Hematopoietic multipotent progenitor cell treated with erythropoietin and hydrocortisone succinate and interleukin-3 and kit ligand, for 17 days (in vitro differentiated cells): ENCODE measurements around the gene IDH3A.

ENCODE experiments used
- DNase-seq: peaks from one replicate; pipeline ENCODE4 v3.0.0-alpha.2; 2015; ENCODE audit warnings: low spot score

Gene IDH3A

GRCh38 chr15:78203346-78204225 is 54.4 kb downstream of the IDH3A start:
- no peak for DNase-seq

DNA sequence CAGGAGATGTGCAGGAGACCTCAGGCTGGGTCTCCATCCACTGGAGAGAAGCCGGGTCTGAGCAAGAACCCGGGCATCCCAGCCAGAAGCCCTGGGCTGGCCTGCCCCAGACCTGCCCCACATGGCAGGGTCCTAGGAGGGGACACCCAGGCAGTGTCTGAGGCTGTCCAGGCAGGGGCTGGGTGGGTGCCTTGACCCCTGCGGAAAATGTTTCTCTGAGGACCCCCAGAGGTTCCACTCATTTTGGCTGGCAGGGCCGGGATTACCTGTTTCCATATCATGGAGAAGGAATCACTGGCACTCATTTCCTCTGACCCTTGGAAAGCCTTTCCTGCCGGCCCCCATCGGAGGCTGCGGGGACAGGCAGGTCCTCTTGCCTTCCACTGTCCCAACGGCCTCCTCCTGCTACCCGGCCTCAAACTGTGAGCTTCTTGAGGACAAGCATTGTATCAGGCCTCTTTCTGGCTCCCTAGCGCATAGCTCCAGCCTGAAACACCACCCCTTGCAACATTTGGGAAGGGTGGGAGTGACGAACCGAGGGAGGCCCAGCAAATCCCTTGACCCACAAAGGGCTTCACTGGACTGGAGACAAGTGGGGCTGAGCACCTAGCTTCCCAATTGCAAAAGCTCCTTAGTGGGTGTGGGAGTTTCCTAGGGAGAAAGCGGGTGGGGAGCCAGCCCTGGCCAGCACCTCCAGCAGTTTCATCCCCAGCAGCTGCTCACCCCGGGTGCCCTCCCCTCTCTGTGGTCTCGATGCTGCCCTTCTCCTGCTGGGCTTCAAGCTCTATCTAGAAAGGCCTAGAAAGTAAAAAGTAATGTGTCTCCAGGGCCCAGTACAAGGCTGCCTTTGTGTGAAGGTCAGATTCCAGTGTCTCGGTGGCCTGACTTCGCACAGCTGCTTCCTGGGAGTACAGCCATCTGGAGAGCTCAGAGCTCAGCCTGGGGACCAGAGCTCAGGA is 55.5 kb downstream of the IDH3A start:
- DNase-seq, result no peak

DNA sequence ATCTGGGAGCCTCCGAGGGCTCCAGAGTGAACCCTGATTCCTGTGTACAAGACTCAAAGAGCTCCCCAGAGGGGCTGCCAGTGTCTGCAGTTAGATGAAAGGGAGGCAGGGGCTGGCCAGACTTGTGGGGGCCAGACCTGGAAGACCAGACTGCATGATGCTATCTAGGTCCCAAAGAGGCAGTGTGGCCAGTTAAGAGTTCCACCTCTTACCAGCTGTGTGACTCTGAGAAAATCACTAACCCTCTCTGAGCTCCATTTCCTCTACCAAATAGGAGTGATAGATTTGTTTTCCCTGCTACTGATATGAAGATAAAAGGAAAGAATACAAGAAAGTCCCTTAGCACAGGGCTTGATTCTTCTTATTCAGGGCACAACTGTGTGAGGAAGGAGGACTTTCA is 56.2 kb downstream of the IDH3A start:
- DNase-seq, result no peak

DNA sequence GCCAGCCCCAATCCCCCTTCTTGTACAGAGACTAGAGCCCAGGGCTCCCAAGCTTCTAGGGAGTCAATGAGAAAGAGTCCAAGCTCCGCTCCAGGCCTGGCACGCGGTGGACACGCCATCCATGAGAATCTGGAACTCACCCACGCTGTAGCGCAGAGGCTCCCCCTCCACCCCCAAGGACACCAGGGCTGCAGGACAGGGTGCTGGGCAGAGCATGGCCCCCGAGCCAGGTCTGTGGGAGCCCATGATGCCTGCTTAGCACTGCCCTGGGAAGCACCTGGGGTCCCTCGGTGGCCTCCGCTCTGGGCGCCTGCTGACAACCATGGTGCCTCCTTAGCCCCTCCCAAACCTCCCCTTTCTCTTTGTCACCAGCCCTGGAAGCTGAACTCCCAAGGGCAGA is 56.7 kb downstream of the IDH3A start:
- no peak for DNase-seq

- DNase-seq, result no peak
Measured at GRCh38 chr15:78206326-78207109, 57.4 kb downstream of the IDH3A start.

DNA sequence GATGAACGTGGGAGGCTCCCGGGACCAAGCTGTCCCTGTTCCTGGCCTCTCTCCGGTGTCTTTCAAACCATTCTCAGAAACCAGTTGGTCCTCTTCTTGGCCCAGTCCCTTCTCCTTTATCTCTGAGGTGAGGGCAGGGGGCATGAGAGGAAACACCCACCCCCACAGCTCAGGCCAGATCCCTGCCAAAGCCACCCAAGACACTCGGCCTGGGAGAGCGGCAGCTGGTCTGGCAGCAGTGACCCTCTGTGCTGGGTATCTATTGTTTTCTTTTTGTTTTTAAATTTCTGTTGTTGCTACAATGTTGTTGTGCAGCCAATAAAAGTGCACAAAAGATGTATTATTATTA is 57.9 kb downstream of the IDH3A start:
- no peak for DNase-seq

- no peak for DNase-seq
Measured at GRCh38 chr15:78207641-78208340, 58.6 kb downstream of the IDH3A start.

- DNase-seq, result no peak
Measured at GRCh38 chr15:78208341-78208844, 59.2 kb downstream of the IDH3A start.

DNA sequence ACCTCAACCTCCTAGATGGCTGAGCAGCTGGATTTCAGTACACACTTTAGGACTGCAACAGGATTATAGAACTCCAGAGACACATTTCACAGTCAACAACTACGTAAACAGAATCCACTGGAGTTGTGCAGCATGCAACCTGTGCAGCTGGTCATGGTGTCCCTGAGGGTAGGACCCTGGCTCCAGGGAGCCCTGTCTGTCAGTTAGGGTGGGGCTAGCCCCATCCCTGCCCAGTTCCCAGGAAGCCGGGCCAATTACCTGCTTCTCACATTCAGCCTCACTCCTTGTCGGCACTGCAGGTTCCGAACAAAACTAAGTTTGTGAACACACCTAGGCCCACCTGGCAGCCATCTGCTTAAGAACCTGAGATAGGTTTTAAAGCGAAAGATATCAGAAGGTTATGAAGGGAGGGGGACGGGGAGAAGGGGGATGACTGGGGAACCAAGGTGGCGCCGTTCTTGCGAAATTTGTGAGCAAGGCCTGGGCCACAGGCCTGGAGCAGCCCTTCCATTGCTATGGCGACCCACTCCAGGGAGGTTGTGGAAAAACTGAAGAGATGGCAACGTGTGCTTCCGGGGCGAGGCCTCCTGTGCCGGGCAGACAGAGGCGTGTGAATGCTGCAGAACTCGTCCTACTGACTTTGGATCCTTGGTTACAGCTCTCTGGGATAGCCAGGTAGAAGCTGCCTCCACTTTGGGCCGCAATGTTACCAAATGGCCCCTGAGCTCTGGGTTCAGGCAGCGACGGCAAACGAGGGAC is 59.9 kb downstream of the IDH3A start:
- no peak for DNase-seq

GRCh38 chr15:78209646-78210348 is 60.6 kb downstream of the IDH3A start:
- no peak for DNase-seq

- no peak for DNase-seq
Measured at GRCh38 chr15:78210349-78210717, 61.2 kb downstream of the IDH3A start.

- DNase-seq, result no peak
Measured at GRCh38 chr15:78211189-78211921, 62.2 kb downstream of the IDH3A start.

DNA sequence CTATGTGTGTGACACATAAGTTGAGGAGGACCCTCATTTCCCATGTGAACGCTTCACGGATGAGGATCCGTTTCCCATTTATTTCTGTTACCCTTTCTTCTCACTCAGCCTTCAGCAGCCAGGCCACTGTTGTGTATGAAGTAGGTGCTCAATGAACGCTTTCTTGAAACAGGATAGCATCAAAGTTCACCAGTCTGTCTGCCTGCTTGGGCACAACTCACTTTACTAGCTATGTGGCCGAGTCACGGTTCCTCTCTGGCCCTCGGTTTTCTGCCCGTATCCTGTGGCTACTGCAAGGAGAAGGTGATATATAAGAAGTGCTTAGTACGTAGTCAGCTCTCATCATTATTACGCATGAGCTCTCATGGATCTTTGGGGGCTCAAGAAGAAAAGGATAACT is 62.8 kb downstream of the IDH3A start:
- no peak for DNase-seq

DNA sequence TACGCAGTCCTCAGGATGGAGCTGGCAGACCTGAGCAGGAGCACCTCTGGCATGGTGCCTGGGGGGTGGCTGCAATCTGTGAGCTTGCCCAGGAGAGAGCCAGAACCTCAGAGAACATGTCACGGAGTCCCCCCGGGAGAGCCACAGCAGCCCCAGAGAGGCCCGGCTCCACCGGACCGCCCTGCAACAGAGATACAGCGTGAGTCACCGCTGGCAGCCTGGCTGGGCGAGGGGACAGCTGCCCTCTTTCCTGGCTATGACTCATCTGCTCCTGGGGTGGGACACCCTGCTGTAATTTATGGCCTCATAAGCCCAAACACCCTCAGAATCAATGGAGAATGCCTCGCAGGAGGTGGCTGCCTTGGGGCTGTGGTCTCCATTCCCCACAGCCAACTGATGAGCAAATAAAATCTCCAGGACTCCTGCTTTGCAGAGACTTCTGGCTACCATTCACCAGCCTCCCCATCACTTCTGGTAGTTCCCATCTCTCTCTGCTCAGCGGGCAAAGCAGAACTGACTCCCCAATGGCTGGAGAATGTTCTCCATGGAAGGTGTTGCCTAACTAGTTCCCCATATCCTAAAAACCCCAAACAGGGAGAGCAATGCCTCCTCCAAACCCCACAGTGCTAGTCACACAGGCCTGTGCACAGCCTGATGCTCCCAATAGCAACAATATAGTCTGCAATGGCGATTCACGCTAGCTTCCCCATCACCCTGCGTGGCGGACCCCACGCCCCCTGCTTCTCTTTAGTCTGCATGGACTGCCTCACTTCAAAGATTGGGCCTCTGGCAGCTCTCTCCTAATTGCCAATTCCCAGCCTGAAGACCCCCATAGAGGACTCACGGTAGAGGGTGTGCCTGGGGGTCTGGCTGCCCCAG is 63.6 kb downstream of the IDH3A start:
- DNase-seq, result no peak

GRCh38 chr15:78213425-78213750 is 64.2 kb downstream of the IDH3A start:
- no peak for DNase-seq

GRCh38 chr15:78213956-78214355 is 64.8 kb downstream of the IDH3A start:
- DNase-seq, result no peak

- no peak for DNase-seq
Measured at GRCh38 chr15:78216276-78217104, 67.3 kb downstream of the IDH3A start.

DNA sequence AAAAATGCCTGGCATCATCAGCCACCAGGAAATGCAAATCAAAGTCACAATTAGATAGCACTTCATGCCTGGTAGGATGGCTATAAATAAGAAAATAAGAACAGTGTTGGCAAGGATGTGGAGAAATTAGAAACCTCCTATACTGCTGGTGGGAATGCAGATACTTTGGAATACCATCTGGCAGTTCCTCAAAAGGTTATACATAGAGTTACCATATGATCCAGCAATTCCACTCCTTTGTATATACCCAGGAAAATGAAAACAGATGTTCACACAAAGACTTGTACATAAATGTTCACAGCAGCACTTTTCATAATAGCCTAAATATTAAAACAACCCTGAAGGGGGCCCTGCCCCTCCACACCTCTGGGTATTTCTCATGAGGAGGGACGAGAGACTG is 71.6 kb downstream of the IDH3A start:
- no peak for DNase-seq
